HG02970 (cell line): ENCODE data around the gene THEMIS.
"Not testable (repeated sequence)": the region's sequence is repeated elsewhere in the genome, so short reads cannot be mapped to it uniquely, and the experiment has no call there.

Experiments used
- ATAC-seq: cut with Tn5 transposase; IDR thresholded peaks from one replicate; pipeline ENCODE4 v1.9.1; 2021; ENCODE audit warnings: mild to moderate bottlenecking, moderate library complexity, moderate number of reproducible peaks; ENCODE audit not compliant: unreplicated experiment, low FRiP score

The THEMIS gene

DNA sequence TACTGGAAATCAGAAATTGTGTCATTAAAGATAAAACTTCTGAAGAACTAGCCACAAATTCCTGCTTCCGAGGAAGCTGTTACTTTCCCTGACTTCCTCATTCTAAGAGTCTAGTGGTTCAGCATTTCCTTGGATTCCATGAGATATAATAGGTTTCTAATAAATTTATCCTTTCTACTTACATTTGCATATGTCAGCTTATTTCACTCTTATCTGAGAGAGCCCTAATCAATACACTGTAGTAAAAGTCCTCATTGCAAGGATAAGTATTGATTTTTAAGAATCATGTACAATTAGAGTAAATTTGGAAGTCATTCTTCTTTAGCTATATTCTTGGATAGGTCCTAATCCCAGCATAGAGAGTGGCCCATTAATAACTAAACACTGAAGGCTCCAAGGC lies 16.9 kb upstream of the THEMIS start:
- no peak for ATAC-seq

DNA sequence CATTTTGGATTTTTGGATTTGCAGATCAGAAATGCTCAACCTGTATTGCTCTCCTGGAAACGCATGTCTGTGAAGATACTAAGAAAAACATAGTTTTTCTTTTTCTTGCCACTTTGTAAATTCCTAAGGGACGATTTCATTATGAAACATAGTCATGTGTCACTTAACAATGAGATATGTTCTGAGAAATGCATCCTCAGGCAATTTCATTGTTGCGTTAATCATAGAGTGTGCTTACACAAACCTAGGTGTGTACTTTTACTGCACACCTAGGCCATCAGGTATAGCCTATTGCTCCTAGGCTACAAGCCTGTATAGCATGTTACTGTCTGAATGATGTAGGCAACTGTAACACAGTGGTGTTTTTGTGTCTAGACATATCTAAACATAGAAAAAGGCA lies 13.4 kb upstream of the THEMIS start:
- ATAC-seq: no peak

DNA sequence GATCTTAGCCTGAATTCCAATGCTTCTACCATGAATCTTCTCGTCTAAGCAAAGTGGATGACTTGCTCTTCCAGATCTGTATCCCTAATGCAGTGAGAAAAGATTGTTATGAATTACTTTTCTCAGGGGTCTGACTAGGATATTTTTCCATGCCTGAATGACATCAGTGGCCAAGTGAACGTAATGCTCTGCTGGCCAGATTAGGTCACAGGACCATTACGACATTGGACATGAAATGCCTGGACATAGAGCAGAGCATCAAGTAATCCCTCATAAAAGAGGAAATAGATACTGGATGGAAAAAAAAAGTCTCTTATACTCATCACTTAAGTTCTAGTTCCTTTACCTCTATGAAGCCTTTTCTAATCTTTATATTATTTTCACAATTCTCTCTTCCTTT lies 12.1 kb upstream of the THEMIS start:
- ATAC-seq: no peak

DNA sequence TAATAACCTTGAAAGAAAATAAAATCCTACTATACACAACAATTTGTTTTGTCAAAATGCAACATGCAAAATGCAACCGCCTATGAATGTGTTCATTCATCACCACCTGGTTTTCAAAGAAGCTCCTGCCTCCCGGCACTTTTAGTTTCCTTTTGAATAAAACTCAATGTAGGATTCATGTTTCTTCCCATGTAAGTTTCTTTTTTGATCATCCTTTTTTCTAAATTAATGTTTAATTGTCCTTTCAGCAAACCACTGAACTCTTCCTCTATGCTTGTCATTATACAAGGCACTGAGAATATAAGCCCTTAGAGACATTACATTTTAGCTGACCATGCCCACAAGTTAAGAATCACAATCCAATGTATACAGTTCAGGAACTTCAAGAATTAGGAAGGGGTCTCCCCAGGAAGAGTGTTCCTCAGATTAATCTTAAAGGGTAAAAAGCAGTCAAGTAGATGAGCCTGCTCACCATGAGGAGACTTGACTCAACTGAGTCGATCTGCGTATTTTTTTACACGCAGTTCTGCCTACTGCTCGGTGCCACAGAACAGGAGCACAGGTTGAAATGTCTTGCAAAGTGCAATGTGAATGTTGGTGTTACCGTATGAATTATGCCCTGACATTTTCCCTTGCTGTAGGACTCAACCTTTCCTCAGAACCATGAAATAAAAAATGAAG lies 7.2 kb upstream of the THEMIS start:
- ATAC-seq: no peak

DNA sequence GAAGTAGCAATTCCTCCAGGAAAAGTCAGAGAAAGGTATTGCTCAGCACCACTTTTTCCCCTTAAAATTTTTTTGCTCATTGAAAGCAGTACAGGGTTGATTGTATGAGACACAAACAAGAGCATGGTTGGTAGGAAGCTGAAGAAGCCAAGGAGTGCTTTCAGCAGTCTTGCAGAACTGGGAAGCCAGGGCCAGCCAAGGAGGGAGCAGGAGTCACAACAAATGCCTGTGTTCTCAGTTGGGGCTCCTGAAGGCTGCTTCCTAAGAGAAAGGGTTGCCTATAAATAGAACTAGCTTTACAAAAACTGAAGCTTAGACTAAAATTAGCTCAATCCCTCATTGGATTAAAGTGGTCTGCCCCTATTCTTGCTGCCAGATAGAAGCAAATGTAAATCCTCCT lies 3.3 kb upstream of the THEMIS start:
- no peak for ATAC-seq

DNA sequence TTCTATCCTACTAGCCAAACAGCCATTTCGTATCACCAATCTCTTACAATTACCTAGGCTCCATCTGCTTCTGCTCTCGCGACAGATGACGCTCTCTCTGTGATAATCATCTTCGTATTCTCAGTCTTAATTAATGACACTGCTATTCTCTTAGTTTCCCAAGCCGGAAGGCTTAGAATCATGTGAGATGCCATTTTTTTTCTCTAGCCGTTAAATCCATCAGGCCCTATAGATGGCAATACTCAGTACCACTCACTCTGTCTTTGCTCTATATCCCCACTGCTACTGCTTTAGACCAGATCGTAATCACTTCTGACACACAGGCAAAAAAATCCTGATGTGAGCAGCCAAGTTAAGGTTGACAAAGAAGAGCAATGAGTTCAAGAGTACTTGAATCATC lies 2.1 kb upstream of the THEMIS start:
- ATAC-seq: no peak

DNA sequence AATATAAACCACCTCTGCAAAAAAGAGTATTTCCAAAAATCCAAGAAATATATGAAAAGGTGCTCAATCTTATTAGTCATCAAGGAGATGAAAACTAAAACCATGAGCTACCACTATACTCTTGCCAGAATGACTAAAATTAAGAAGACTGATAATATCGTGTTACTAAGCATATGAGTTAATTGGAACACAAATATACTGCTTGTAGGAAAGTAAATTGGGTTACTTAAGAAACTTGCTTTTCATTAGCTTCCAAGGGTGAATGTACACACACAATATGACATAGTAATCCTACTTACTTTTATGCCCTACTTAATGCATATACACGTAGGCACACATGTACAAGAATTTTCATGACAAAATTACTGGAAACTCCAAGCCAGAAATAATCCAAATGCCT lies 3.4 kb downstream of the THEMIS start:
- no peak for ATAC-seq

DNA sequence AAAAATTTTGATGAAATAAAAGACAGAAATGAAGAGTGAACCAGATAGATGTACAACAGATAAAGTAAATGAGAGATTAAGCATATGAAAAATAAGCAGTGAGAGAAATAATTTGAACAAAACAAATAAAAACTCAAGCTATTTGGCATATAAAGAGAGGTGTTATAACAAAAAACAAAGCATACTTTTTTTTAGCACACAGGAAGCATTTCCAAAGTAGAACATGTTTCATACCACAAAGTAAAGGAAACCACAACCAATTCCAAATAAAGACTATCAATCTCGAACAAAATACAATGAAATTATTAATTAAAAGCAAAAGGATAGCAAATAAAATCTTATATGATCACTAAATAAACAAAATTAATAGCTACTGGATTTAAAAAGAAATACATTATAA lies 6.8 kb downstream of the THEMIS start:
- no peak for ATAC-seq

DNA sequence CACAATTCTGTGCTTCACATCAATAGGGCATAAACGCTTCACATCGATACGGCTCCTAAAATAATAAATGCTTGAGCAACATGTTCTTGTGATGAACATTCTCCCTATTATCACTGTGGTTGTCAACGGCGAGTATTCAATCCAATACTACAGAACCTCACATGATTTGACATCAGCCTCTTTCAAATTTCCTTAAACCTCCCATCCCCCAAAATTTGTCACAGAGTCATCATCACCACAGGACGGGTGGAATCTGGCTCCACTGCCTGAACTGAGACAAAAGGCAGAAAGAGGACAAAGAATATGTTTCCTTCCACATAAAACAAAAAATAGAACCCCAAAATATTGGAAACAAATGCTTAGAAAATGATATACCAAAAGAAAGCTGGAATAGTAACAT lies 7.3 kb downstream of the THEMIS start:
- no peak for ATAC-seq

DNA sequence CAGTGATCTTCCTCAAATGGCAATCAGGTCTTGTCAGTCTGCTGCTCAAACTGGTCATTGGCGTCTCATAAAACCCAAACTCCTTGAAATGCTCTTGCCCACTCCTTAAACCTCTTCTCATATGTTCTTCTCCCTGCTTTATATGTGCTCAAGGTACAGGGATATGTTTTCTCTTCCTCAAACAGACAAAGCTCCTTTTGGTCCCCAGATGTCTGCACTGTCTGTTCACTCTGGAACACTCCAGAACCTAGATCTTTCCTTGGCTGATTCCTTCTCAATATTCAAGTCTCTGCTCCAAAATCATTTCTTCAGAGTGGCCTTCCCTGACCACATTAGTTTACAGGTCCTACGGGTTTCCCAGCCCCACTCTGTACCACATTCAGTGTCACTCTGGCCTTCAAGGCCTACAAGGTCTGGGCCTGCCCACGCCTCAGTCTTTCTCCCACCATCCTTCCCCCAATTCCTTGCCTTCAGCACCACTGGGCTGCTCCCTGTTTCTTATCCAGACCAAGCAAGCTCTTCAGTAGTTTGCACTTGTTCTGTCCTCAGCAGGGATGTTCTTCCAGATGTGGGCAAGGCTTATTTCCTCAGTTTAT lies 9.0 kb downstream of the THEMIS start:
- no peak for ATAC-seq

DNA sequence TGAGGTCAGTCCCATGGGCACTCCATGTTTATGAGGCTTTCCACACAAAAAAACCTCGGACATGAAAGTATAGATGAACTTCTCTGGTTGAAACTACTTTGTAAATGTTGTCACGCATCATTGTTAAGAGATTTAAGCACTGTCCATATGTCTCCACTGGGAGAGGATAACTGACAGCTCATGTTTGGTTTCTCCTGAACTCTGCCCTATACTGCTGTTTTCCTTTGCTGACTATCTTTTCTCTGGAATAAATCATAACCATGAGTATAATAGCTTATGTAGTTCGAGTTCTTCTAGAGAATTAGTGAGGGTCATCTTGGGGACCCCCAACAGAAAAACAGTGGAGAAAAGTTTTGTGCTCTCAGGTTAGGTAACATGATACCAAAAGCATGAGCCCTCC lies 14.3 kb downstream of the THEMIS start:
- no peak for ATAC-seq

DNA sequence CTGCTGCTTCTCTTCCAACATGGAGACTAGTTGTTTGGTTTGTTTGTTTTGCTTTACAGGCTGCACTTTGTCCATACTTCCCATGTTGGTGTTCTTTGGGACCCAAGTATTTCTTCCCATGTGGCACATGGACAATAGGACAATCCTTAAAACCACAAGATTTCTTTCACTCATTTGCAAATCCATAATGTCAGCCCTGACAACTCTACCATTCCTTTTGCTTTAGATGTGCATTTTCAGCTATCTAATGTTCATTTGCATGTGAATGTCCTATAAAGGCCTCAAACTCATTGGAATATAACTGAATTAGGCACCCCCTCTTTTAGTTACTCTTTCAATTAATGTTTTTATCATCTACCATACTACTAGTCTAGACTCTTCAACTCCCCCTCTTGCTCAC lies 16.7 kb downstream of the THEMIS start:
- no peak for ATAC-seq

DNA sequence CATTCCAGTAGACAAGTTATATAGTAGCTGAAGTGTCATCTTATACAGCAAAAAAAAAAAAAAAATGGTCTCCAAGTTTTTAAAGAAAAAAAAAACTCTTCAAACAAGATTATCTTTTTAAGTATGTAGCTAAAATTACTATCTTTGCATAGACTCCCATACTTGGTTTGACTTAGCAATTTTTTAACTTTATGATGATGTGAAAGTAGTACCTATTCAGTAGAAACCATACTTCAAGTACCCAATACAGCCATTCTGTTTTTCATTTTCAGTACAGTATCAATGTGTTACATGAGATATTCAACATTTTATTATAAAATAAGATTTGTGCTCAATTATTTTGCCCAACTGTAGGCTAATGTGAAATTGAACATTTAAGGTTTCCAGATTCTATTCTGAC lies 18.9 kb downstream of the THEMIS start:
- not testable (repeated sequence) for ATAC-seq

DNA sequence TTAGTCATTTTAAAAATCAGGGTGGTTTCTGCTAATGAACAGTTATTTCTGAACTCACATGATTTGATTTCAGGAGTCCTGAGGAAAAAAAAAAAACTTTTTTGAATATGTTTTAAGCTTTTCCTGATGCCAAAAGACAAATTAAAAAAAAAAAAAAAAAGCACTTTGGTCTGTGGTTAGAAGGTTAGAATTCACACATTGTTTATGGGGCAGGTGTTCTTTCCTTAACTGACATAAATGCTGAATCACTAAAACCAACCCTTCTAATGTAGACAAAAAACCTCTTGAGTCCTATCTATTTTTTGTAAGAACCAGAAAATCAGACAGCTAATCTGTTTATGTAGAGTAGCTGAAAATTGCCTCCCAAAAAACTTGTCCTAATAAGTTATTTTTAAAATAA lies 20.4 kb downstream of the THEMIS start:
- ATAC-seq: no peak

DNA sequence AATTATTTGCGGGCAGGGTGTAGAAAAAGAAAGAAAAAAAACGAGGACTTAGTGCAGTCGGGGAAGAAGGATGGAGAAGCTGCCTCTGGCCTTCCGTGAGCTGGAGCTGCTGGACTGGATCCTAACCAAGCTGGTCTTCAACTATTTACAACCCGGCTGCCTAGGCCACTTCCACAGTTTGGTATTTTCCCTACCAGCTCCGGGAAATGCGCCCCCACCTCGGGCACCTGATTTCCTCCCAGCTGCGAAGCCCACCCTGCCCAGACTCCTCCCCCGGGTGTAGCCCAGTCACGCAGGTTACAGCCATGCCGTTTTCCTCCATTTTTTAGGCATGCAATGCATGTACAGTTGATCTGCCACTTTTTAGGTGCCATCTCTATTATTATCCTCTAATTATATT lies 21.2 kb downstream of the THEMIS start:
- ATAC-seq: no peak

DNA sequence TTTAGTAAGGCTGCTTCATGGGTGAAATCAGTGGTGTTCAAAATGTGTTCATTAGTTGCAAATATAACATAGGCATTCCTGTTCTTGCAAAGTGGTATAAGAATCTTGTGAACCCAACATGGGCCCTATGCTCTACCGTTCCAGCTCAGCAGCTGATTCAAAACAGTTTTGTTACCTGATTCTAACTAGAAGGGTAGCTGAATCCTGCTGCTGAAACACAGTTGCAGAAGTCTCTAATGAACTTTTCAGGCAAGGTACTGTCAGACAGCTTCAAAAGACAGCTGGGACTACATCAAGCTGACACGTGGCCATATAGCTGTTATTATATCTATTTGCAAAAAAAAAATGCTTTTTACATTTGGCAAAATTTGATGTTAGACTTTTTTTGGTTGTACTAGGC lies 22.7 kb downstream of the THEMIS start:
- ATAC-seq: no peak

DNA sequence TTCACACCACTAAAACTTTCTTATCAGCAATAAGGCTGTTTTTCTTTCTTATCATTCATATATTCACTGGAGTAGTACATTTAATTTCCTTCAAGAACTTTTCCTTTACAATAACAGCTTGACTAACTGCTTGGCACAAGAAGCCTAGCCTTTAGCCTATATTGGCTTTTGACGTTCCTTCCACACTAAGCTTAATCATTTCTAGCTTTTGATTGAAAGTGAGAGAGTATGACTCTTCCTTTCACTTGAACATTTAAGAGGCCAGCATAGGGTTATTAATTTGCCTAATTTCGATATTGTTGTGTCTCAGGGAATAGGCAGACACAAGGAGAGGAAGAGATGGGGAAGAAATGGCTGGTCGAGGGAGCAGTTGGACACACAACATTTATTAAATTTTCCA lies 23.6 kb downstream of the THEMIS start:
- ATAC-seq: no peak

DNA sequence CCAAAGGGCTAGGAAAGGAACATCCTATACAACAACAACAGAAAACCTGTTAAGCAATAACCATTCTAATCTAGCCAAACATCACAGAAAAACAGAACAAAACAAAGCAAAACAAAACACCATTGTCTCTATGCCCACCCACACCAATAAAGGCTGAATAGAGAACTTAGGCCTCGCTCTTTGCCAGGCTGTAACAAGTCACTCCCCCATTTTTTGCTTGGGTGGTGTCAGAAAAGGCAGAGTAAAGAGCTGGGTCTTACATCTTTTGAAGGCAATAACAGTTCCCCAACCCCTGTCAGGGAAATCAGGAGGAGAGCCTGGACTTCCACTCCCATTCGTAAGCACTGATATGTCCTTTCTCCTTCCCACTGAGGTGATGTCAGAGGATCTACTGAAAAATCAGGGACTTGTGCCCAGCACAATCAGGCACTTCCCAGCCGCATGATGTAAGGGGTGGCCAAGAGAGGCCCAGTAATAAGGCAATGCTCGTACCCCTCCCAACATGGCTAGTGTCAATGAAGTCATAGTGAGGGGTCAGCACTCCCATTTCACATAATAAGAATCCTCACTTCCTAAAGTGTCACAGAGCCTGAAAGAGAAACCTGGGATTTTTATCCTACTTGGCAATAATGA lies 31.0 kb downstream of the THEMIS start:
- ATAC-seq: no peak

DNA sequence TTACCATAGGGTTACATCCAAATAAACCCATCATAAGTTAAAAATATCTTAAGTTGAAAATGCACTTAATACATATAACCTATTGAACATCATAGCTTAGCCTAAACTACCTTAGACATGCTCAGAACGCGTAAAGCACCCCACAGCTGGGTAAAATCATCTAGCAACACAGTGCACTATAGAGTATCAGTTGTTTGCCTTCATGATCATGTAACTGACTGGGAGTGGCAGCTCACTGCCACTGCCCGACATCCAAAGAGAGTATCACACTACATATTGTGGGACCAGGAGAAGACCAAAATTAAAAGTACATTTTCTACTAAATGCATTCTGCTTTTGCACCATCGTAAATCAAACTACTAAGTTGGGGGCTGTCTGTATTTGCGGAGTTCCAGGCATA lies 31.7 kb downstream of the THEMIS start:
- ATAC-seq: no peak

DNA sequence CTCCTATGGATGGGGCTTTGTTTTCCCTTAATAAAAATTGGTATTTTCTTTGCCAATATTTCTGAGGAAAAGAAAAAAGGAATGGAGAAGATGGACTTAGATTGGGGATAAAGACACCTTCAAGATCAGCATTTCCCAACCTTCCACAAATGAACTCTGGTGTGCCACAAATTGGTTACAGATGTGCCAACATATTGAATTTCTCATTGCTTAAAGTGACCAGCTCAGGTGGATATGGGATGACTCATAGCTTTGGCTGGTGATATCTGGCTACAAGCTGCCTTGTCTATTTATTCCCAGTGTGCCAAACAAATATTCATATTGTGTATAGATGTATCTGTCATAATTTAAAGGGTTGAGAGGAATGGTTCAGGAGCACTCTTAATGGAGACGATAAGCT lies 32.5 kb downstream of the THEMIS start:
- ATAC-seq: no peak

DNA sequence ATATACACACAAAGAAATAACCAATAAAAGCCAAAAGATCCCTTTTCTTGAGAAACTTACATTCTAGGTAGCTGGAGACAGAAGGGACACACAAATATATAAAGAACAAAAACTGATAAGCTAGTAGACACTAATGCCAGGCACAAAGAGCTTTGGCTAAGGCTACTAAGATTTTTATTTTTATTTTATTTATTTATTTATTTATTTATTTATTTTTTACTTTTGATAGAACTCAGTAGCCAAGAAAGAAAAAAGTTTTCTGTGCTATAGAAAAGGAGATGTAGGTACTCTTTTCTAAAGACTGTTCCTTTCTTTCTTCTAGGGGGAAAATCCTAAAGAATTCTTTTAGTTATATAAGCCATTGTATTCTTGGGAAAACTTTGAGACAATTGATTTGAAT lies 34.1 kb downstream of the THEMIS start:
- ATAC-seq: no peak

DNA sequence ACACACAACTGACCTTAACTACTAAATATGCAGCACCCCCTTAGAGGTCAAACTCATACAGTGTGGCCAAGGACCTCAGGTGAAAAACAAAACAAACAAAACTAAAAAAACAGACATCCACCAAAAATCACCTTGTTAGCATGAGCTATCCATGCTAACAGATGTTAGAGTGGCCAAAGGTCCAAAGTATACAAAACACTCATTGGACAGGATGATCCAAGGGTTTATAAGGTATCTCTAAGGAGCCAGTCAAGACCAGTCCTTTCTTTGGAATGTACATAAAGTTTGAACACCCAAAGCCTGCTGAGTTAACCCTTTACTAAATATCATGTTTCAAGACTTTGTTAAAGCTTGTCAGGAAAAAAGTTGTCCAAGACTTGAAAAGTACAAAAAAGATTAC lies 35.8 kb downstream of the THEMIS start:
- ATAC-seq: no peak
